ENCODE results near the gene HACD2.

The HACD2 gene

DNA sequence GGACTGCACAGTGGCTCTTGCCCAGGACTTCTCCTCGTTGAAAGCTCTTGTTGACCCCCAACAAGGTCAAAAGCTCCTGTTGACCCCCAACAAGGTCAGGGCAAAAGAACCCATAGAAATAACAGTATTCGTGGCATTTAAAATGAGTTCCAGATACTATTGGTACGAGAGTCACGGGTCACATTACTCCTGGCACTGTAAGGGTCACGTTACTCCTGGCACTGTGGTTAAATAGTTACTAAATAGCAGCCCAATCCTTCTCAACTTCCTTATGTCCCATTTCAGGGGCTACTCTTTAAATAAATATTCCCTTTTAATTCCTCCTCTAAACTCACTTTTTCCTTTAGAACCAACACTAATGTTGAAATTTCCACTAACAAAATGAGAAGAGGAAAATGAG is 117.8 kb downstream of the HACD2 start:
- Histone ChIP-seq H3K27ac (ENCODE audit: low read length) (no peak overlapping the region), H3K4me3 (ENCODE audit: low read length) (no peak overlapping the region), H3K4me2 (ENCODE audit: low read depth, low read length) (no peak overlapping the region), H3K79me2 (ENCODE audit: low read length) (no peaks in the 10 kb centered on the region), H3K4me1 (ENCODE audit: low read length) (0 out of 2 replicates have a peak, but pooled peaks cover 3% of the 10 kb centered on the region), H3F3A (ENCODE audit: insufficient read depth, low read length) (no peaks in the 10 kb centered on the region), H4K20me1 (ENCODE audit: insufficient read depth, low read length) (no peaks in the 10 kb centered on the region), H2AFZ (ENCODE audit: low read length) (no peak overlapping the region), H3K9me2 (replicated peaks; ENCODE audit: insufficient read depth, low read length) (no peaks in the 10 kb centered on the region), H3K9ac (ENCODE audit: low read length) (no peak overlapping the region), H3K27me3 (replicated peaks; ENCODE audit: insufficient read depth, low read length) (no peaks in the 10 kb centered on the region), H3K36me3 (replicated peaks; ENCODE audit: insufficient read depth, low read length) (no peaks in the 10 kb centered on the region), H3K9me3 (replicated peaks; ENCODE audit: insufficient read depth, low read length) (no peaks in the 10 kb centered on the region)
- DNase-seq, result no peak
- TF ChIP-seq EZH2phosphoT487 (IDR thresholded peaks at IDR 0.05; ENCODE audit: low read length), result no peak
- TF ChIP-seq, protein P1, sequence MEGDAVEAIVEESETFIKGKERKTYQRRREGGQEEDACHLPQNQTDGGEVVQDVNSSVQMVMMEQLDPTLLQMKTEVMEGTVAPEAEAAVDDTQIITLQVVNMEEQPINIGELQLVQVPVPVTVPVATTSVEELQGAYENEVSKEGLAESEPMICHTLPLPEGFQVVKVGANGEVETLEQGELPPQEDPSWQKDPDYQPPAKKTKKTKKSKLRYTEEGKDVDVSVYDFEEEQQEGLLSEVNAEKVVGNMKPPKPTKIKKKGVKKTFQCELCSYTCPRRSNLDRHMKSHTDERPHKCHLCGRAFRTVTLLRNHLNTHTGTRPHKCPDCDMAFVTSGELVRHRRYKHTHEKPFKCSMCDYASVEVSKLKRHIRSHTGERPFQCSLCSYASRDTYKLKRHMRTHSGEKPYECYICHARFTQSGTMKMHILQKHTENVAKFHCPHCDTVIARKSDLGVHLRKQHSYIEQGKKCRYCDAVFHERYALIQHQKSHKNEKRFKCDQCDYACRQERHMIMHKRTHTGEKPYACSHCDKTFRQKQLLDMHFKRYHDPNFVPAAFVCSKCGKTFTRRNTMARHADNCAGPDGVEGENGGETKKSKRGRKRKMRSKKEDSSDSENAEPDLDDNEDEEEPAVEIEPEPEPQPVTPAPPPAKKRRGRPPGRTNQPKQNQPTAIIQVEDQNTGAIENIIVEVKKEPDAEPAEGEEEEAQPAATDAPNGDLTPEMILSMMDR (IDR thresholded peaks at IDR 0.05; ENCODE audit: low read length), result no peak
- no peak for TF ChIP-seq EZH2 (optimal IDR thresholded peaks at IDR 0.05; ENCODE audit: low read depth, low read length)

DNA sequence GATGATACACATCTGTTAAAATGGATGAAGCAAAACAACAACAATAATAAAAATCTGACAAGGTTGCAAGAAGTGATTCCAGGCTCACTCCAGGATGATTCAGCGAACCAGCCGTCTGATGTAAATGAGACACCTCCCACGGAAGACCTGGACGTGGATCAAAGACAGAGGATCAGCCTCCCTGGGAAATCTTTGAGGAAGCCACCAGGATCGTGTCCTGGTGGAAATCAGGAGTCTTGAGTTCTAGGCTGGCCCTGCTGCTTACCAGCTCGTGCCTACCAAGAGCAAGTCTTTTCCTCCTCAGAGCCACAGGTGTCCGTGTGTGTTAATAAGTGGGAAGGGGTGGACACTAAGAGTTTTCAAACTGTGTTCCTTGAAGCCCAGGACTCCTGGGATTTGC is 120.6 kb downstream of the HACD2 start:
- H4K20me1 ChIP-seq (ENCODE audit: insufficient read depth, low read length), result no peaks in the 10 kb centered on the region
- H3K4me2 ChIP-seq (ENCODE audit: low read depth, low read length), result no peak overlapping the region
- no peaks in the 10 kb centered on the region for H3K9me3 ChIP-seq (replicated peaks; ENCODE audit: insufficient read depth, low read length)
- TF ChIP-seq EZH2 (optimal IDR thresholded peaks at IDR 0.05; ENCODE audit: low read depth, low read length) (no peak), EZH2phosphoT487 (IDR thresholded peaks at IDR 0.05; ENCODE audit: low read length) (no peak)
- TF ChIP-seq, protein P1 (IDR thresholded peaks at IDR 0.05; ENCODE audit: low read length), result no peak
- no peak overlapping the region for H3K4me3 ChIP-seq (ENCODE audit: low read length)
- H2AFZ ChIP-seq (ENCODE audit: low read length), result no peak overlapping the region
- H3K9ac ChIP-seq (ENCODE audit: low read length), result no peak overlapping the region
- H3K79me2 ChIP-seq (ENCODE audit: low read length), result no peaks in the 10 kb centered on the region
- no peak overlapping the region for H3K27ac ChIP-seq (ENCODE audit: low read length)
- no peak for DNase-seq
- H3K27me3 ChIP-seq (replicated peaks; ENCODE audit: insufficient read depth, low read length), result no peaks in the 10 kb centered on the region
- no peaks in the 10 kb centered on the region for H3K36me3 ChIP-seq (replicated peaks; ENCODE audit: insufficient read depth, low read length)
- H3K4me1 ChIP-seq (ENCODE audit: low read length), result 0 out of 2 replicates have a peak, but pooled peaks cover 3% of the 10 kb centered on the region
- H3K9me2 ChIP-seq (replicated peaks; ENCODE audit: insufficient read depth, low read length), result no peaks in the 10 kb centered on the region
- no peaks in the 10 kb centered on the region for H3F3A ChIP-seq (ENCODE audit: insufficient read depth, low read length)

DNA sequence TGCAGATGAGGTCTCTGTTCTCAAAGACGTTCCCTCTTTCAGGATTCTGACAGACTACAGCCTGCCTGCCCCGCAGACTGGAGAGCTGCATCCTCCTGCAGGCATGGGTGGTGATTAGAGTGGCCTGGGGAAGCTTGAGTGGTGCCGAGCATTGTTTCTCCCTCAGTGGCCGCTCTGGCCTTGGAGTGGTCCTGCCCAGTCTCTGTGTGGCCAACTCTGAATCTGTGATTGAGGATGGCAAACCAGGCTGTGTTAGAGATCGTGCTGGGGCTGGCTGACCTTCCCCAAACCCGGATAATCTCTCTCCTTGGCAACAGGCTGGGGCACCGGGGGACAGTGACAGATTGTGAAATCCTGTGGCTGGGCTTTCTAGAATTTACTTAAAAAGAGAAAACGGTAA is 125.0 kb downstream of the HACD2 start:
- Histone ChIP-seq H2AFZ (ENCODE audit: low read length) (no peak overlapping the region), H3K79me2 (ENCODE audit: low read length) (no peaks in the 10 kb centered on the region), H3K36me3 (replicated peaks; ENCODE audit: insufficient read depth, low read length) (no peaks in the 10 kb centered on the region), H3K4me3 (ENCODE audit: low read length) (no peak overlapping the region), H4K20me1 (ENCODE audit: insufficient read depth, low read length) (no peaks in the 10 kb centered on the region), H3F3A (ENCODE audit: insufficient read depth, low read length) (no peaks in the 10 kb centered on the region), H3K27ac (ENCODE audit: low read length) (no peak overlapping the region), H3K9me2 (replicated peaks; ENCODE audit: insufficient read depth, low read length) (no peaks in the 10 kb centered on the region), H3K27me3 (replicated peaks; ENCODE audit: insufficient read depth, low read length) (no peaks in the 10 kb centered on the region), H3K9me3 (replicated peaks; ENCODE audit: insufficient read depth, low read length) (no peaks in the 10 kb centered on the region), H3K9ac (ENCODE audit: low read length) (no peak overlapping the region), H3K4me1 (ENCODE audit: low read length) (0 out of 2 replicates have a peak, but pooled peaks cover 3% of the 10 kb centered on the region), H3K4me2 (ENCODE audit: low read depth, low read length) (no peak overlapping the region)
- TF ChIP-seq, protein P1 (IDR thresholded peaks at IDR 0.05; ENCODE audit: low read length), result no peak
- no peak for TF ChIP-seq EZH2phosphoT487 (IDR thresholded peaks at IDR 0.05; ENCODE audit: low read length)
- no peak for TF ChIP-seq EZH2 (optimal IDR thresholded peaks at IDR 0.05; ENCODE audit: low read depth, low read length)
- DNase-seq, result no peak
